Stimulated activated CD4-positive, alpha-beta T cell treated with anti-CD3 and anti-CD28 coated beads, Interleukin-4, amount 100 ng/mL, for 24 hours (primary cell): ENCODE measurements around the gene ABCC11.

Source experiments
- DNase-seq: peaks from one replicate; pipeline ENCODE4 v3.0.0-alpha.2; 2020

ABCC11 gene

GRCh38 chr16:48247311-48247710, at the start of gene ABCC11:
ABCC11 (minus strand) TSS chr16:48247539; CDS start chr16:48231921, 15,618 bp downstream.
- no peak for DNase-seq

DNA sequence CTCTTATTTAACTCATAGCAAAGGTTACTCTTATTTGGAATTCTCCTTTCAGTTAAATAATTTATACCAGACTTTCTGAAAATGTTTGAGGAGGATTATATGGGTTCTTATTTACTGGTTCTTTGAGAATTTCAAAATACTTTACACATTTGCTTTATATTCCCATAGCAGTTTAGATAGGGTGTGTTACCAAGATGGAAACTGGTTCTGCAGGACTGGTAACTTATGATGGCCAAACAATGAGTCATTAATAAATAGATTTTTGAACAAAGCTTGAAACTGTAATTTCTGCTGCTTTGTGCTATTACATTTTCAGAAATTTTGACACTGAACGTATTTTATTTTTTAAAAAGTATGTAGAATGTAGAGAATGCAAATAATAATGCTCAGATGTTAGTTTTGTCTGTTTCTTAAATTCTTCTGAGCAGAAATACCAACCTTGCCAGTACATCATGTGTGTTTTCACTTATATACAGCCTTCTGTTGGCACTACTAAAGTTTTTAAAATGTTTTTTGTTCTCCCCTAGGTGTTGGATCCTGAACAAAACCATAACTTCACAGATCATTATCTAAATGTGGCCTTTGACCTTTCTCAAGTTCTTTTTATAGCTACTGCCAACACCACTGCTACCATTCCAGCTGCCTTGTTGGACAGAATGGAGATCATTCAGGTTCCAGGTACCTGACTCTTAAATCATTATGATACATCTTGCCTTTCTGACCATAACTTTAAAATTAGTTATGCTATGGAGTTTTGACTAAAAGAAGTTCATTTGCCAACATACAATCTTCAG, 48.3 kb upstream of the ABCC11 start:
- no peak for DNase-seq

DNA sequence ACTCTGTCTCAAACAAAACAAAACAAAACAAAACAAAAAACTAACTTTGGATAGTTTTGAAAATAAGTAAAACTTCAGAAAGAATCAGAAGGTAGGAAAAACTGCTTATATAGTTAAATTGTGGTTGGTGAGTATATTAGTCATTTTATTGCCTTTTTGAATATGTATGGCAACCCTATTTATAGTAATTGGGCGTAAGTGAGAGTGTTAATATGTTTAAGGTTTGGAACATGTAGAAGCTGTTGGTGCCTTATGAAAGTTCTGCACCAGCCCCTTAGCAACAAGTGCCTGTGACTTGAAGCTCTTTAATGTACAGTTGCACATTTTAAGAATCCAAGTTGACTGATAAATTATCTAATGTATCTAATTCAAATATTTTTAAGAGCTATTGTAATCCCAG, 47.4 kb upstream of the ABCC11 start:
- no peak for DNase-seq

DNA sequence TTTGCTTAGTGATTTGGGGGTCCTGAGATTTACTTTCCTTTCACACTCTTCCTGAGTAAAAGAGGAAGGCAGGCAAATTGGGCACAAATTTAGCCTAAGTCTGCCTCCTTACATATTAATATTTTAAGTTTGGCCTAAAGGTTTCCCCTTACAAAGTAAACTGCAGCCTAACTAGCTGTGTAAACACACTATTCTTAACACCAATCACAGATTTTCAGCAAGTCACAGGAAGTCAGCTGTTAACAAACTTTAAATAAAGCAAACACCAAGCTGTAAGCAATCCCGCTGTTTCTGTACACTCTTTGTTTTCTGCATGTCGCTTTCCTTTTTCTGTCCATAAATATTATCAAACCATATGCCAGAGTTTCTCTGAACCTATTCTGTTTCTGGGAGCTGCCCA, 45.1 kb upstream of the ABCC11 start:
- no peak for DNase-seq

DNA sequence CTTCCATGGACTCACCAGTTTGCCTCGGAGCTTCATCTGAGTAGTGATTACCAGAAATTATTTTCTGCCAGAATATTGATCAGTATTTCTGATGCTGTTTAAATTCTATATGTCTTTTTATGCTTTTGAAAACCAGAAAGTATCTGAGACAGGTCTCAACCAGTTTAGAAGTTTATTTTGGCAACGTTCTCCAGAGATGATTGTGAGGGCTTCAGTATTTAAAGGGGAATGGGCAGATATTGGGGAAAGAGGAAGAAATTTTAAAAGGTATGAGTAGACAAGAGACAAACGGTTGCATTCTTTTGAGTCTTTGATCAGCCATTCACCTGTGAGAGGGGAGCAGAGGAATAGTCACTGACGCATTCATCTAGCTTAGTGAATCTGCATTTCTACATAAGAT, 44.4 kb upstream of the ABCC11 start:
- no peak for DNase-seq

DNA sequence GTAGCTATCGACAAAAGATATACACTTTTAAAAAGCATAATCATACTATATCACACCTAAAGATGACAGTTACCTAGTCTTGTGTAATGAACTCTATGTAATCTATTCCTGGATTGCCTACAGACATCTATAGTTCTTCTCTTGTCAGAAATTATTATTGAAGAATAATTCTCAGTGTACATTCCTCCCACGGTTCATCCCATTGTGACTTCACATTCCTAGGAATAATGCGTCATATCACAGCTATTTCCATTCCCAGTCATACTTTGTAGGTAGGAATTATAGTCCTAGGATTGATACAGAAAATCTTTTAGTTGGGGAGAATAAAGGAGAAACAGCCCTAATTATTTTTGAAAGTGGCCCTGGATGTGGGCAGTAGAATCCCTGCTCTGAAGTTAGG, 44.0 kb upstream of the ABCC11 start:
- no peak for DNase-seq

DNA sequence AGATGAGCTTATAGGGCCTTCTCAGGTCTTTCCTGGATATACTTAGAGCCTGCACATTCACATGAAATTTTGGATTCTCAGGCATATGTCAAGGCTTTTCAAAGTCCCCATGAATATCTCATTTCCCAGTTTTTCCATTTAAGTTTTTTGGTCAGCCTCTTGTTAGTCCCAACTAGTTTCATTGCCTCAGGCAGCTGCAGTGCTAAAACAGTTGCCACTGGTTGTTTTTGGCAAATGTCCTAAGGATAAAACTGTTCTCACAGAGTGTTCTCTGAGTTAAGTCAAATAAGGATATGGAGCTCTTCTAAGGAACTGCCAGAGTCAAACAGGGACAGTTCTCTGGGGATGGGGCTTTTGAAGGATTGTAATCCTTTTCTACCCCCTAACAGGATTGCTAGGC, 39.9 kb upstream of the ABCC11 start:
- DNase-seq = no peak

GRCh38 chr16:48284772-48285409, 37.6 kb upstream of the ABCC11 start:
- DNase-seq = no peak

GRCh38 chr16:48282636-48283263, 35.4 kb upstream of the ABCC11 start:
- no peak for DNase-seq

- DNase-seq = no peak
Observed at GRCh38 chr16:48280546-48280945, 33.2 kb upstream of the ABCC11 start.

DNA sequence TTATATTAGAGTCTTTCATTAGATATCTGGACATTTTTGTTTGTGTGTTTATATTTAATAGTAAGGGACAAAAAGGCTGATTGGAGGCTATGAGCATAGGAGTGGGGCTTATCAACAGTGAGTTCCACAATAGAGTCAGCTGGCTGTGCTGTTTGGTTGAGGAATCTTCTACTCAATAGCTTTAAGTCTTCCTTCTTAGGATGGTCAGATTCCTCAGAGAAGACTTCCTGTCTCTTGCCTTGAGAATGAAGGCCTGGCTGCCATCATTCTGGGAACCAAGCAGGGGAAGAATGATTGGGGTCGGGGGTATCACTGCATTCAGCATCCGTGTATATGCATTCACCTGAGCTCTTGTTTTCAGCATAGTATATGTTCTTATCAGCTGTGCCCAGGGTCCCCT, 31.9 kb upstream of the ABCC11 start:
- no peak for DNase-seq

DNA sequence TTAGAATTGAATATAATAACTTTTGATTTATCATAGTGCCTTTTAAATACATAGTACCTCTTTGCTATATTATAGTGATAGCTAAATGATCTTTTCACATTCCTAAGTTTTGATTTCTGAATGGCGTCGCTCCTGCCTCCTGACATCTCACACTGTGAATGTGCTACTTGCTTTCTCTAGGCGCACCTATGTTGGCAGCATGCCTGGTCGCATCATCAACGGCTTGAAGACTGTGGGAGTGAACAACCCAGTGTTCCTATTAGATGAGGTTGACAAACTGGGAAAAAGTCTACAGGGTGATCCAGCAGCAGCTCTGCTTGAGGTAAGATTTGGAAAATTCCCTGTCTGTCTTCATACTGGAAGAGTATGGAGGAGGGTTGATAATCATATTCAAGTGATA, 29.8 kb upstream of the ABCC11 start:
- no peak for DNase-seq

GRCh38 chr16:48276102-48276501, 28.8 kb upstream of the ABCC11 start:
- no peak for DNase-seq

- no peak for DNase-seq
Observed at GRCh38 chr16:48274476-48274875, 27.1 kb upstream of the ABCC11 start.

GRCh38 chr16:48272837-48273421, 25.6 kb upstream of the ABCC11 start:
- DNase-seq = no peak

- DNase-seq = no peak
Observed at GRCh38 chr16:48271728-48272127, 24.4 kb upstream of the ABCC11 start.

GRCh38 chr16:48269011-48269410, 21.7 kb upstream of the ABCC11 start:
- DNase-seq = no peak

- DNase-seq = no peak
Observed at GRCh38 chr16:48262631-48263030, 15.3 kb upstream of the ABCC11 start.

- no peak for DNase-seq
Observed at GRCh38 chr16:48261569-48261968, 14.2 kb upstream of the ABCC11 start.

- no peak for DNase-seq
Observed at GRCh38 chr16:48256579-48257177, 9.3 kb upstream of the ABCC11 start.

- DNase-seq = no peak
Observed at GRCh38 chr16:48252013-48252412, 4.7 kb upstream of the ABCC11 start.

DNA sequence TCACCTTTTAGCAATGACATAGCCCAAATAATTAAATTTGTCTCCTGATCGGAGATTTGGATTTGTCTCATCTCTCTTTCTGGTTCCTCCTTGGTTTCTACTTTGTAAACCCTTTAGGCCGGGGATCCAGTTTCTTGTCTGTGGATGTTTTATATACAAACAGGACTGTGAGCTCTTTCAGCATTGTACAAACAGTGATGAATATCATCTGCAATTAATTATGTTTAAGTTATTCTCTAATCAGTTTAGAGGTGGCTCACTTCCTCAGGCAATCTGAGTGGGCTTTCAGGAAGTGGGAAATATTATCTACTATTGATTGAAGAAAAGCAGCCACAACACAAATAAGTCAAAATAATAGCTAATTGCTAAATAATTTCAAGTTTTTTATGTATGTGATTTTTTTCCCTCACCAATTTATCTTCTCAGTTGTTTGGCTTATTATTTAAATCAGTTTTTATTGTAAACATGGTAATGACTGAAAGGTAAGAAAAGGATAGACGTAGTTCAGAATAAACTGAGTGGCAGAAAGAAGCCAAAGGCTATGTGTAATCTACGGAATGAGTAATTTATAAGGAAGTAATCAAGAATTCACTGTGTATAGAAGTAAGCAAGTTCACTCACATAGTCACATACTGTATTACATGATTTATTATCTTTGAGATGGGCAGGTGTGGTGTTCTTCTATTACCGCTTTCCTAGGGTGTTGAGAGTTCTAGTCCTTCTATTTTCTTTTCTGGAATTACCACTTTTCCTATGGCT, 3.4 kb upstream of the ABCC11 start:
- no peak for DNase-seq

- DNase-seq = no peak
Observed at GRCh38 chr16:48246066-48246465, 1.3 kb downstream of the ABCC11 start.
